BLaER1 treated with 17β-estradiol and CSF1 and Interleukin-3, amounts not matched to agents 10 nM and 100 nM (cell line): Measurements from ENCODE around the gene RNF125.

Experiments
- H3K27ac ChIP-seq, 11 experiments: shearing (Covaris generic); formaldehyde crosslinking; 2 replicates each; pipeline ENCODE4 v1.8.1; 2022
- H3K27me3 ChIP-seq, 11 experiments: shearing (Covaris generic); formaldehyde crosslinking; 2 replicates each; pipeline ENCODE4 v1.8.1; 2022
- H3K36me3 ChIP-seq, 11 experiments: shearing (Covaris generic); formaldehyde crosslinking; 2 replicates each; pipeline ENCODE4 v1.8.1; 2022
- H3K4me1 ChIP-seq, 10 experiments: shearing (Covaris generic); formaldehyde crosslinking; 2 replicates each; pipeline ENCODE4 v1.8.1; 2022
- H3K4me2 ChIP-seq, 11 experiments: shearing (Covaris generic); formaldehyde crosslinking; 2 replicates each; pipeline ENCODE4 v1.8.1; 2022
- H3K4me3 ChIP-seq, 10 experiments: shearing (Covaris generic); formaldehyde crosslinking; 2 replicates each; pipeline ENCODE4 v1.8.1; 2022
- H3K9ac ChIP-seq, 11 experiments: shearing (Covaris generic); formaldehyde crosslinking; 2 replicates each; pipeline ENCODE4 v1.8.1; 2022
- H3K9me3 ChIP-seq, 11 experiments: shearing (Covaris generic); formaldehyde crosslinking; replicated peaks in 1 of 11; 2 replicates each; pipeline ENCODE4 v1.8.1; 2022
- H4K20me1 ChIP-seq, 11 experiments: shearing (Covaris generic); formaldehyde crosslinking; 2 replicates each; pipeline ENCODE4 v1.8.1; 2022
- Cebpa-rat ChIP-seq, 11 experiments: shearing (Covaris generic); IDR thresholded peaks; 2 replicates each; pipeline ENCODE4 v1.8.1; 2022

RNF125 gene

DNA sequence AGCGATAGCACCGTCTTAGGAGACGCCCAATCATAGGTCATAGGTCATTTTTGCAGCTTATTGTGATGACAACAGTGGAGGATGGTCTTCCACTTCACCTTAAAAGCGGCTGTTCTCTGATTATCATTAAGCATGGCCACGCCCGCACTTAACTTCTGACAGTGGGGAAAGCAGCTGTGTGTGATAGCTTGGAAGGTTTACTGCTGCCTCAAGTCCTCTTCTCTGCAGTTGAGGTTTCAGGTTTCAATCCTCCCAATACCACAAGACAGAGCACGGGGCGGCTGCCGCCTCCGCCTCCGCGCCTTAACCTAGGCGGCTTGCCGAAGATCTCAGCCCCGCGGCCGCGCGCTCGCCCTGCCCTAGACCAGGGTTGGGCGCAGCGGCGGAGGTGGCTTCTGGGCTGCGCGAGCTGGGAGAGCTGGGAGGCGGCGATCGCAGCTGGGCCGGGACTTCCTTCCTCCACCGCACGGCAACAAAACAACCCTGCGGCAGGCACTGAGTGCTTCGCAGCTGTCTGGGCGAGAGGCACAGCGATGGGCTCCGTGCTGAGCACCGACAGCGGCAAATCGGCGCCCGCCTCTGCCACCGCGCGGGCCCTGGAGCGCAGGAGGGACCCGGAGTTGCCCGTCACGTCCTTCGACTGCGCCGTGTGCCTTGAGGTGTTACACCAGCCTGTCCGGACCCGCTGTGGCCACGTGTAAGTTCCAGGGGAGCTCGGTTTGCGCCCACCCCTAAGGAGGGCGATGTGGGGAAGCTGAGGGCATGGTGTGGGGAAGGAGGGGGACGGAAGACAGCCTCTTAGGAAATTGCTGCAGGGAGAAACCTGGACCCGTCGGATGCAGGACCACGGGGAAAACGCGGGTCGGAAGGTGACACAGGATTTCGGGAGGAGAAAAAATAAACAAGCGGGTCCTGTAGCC, at the start of gene RNF125:
Gene RNF125 (plus strand): TSS at position 495 of the 920 bp plus-strand sequence. CDS start 39 bp downstream, at position 534.
- Histone ChIP-seq H3K4me1 (peaks cover 39 to 55% (median 48%) of the 10 kb centered on the region in 10 experiments), H3K27me3 (no peaks in the 10 kb centered on the region), H3K9me3 (no peaks in the 10 kb centered on the region), H3K4me2 (peak within 1 kb of the TSS; percentile 79 to 92 (median 88)), H4K20me1 (peaks cover 4 to 42% (median 13%) of the 10 kb centered on the region in 11 experiments; a peak in 12 of 22 replicates), H3K36me3 (peaks cover 0 to 14% (median 8%) of the 10 kb centered on the region in 11 experiments; a peak in 15 of 22 replicates), H3K27ac (peak within 1 kb of the TSS; percentile 75 to 94 (median 88)), H3K9ac (peak within 1 kb of the TSS; percentile 83 to 94 (median 88)), H3K4me3 (peak within 1 kb of the TSS; percentile 69 to 91 (median 85))
- TF ChIP-seq Cebpa-rat (IDR thresholded peaks at IDR 0.05), result no peak

DNA sequence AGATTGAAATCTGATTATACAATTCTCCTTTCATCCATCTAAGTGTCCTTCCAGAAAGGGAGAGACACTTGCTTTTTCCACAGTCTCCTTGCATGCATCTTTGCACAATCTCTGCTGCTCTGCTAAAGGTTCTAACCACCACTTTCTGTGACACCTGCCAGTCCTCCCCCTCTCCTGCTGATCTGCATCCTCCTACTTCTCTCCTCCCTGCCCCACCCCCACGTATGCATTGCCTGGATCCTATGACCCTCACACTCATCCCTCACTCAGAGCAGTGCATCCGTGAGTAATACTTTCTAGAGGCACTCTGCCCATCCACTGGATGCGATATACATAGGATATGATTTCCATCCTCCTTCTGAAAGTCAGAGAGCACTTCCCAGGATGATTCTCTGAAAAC, 48.0 kb upstream of the RNF125 start:
- H3K9me3 ChIP-seq, result peaks cover 38 to 67% (median 47%) of the 10 kb centered on the region in 11 experiments
- H4K20me1 ChIP-seq, result no peaks in the 10 kb centered on the region
- H3K27me3 ChIP-seq, result no peaks in the 10 kb centered on the region
- no peak overlapping the region for H3K4me2 ChIP-seq
- no peak for TF ChIP-seq Cebpa-rat (IDR thresholded peaks at IDR 0.05)
- no peak overlapping the region for H3K4me3 ChIP-seq
- no peak overlapping the region for H3K9ac ChIP-seq
- peaks cover 0 to 4% (median 0%) of the 10 kb centered on the region in 11 experiments; a peak in 3 of 22 replicates for H3K36me3 ChIP-seq
- peaks cover 0 to 3% (median 0%) of the 10 kb centered on the region in 10 experiments; a peak in 5 of 20 replicates for H3K4me1 ChIP-seq
- H3K27ac ChIP-seq, result no peak overlapping the region

DNA sequence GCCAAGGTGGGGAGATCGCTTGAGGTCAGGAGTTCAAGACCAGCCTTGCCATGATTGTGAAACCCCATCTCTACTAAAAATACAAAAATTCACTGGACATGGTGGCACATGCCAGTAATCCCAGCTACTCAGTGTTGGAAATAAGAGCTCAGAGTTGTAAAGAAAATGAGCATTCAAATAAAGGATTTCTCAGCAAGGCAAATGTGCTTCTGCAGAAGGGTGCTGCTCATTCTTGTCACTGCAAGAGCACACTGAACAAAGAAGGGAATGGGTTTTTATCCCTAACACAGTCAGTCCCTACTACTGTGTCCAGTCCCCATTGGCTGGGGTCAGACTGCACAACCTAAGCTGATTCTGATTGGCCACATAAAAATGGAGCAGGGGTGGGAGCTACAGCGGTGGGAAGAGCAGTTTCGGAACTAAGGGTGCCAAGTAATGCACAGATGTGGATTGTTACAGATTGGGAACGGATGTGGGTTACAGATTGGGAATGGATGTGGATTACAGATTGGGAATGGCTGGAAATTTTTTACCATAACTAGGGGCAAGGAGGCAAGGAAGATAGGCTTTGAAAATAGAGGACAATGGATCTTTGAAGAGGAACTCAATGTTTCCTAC, 44.6 kb upstream of the RNF125 start:
- Histone ChIP-seq H3K9ac (no peak overlapping the region), H3K4me1 (no peaks in the 10 kb centered on the region), H3K36me3 (peaks cover 0 to 7% (median 0%) of the 10 kb centered on the region in 11 experiments; a peak in 4 of 22 replicates), H3K27me3 (no peaks in the 10 kb centered on the region), H3K9me3 (peaks cover 55 to 80% (median 67%) of the 10 kb centered on the region in 11 experiments), H4K20me1 (no peaks in the 10 kb centered on the region), H3K4me2 (no peak overlapping the region), H3K27ac (no peak overlapping the region), H3K4me3 (peak overlapping the region in 2 of 10 experiments; percentile 9 to 24; a peak in 1 of 20 replicates)
- TF ChIP-seq Cebpa-rat (IDR thresholded peaks at IDR 0.05), result no peak

DNA sequence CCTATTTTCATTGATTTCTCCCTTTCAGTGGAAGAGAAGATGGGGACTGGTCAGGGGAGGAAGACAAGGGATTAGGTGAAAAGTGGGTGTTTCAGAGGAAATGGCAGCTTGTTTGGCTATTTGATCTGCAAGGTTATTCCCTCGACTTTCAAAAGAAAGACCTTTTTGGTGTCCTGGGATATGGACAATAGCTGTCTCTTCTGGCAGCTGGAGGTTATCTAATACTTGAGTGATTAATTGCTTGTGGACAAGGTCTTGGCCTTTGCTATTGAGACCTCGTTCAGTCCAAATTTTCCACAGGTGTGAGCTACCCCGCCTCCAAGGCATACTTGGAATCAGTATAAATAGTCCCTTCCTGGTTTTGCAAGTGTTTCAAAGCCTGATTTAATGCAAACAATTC, 42.4 kb upstream of the RNF125 start:
- H3K27ac ChIP-seq, result no peak overlapping the region
- H3K4me2 ChIP-seq, result no peak overlapping the region
- no peak overlapping the region for H3K9ac ChIP-seq
- H3K36me3 ChIP-seq, result peaks cover 0 to 7% (median 0%) of the 10 kb centered on the region in 11 experiments; a peak in 4 of 22 replicates
- H3K27me3 ChIP-seq, result no peaks in the 10 kb centered on the region
- H3K4me1 ChIP-seq, result peaks cover 0 to 10% (median 0%) of the 10 kb centered on the region in 10 experiments; a peak in 2 of 20 replicates
- TF ChIP-seq Cebpa-rat (IDR thresholded peaks at IDR 0.05), result no peak
- peaks cover 64 to 86% (median 75%) of the 10 kb centered on the region in 11 experiments for H3K9me3 ChIP-seq
- no peaks in the 10 kb centered on the region for H4K20me1 ChIP-seq
- no peak overlapping the region for H3K4me3 ChIP-seq

DNA sequence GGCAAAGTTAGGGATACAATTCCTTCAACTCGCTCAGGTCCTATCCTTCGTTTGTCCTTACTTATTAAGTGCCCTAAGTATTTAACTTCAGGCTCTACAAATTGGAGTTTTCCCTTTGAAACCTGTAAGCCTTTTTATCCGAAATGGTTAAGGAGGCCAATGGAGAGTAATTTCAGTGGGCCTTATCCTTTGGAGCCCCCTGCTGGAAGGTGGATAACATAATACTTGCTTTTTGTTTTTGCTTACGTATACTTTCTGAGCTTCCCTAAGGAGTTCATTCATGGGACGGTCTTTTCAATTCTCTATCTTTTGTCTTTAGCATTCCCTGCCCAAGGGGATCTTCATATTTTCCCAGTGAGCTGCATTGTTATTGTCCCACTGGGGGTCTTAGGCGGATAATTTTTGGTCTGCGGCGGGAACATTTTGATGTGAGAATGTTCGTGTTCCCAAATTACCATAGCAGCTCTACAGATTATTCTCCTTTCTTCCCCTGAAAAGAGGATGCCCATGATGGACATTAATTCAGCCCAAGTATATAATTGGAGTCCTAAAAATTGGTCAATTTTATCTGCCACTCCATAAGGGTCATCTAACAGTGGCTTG, 41.3 kb upstream of the RNF125 start:
- H4K20me1 ChIP-seq, result no peaks in the 10 kb centered on the region
- no peak overlapping the region for H3K27ac ChIP-seq
- H3K9me3 ChIP-seq, result peaks cover 59 to 78% (median 69%) of the 10 kb centered on the region in 11 experiments
- H3K4me1 ChIP-seq, result peaks cover 0 to 10% (median 0%) of the 10 kb centered on the region in 10 experiments; a peak in 2 of 20 replicates
- H3K36me3 ChIP-seq, result peaks cover 0 to 7% (median 0%) of the 10 kb centered on the region in 11 experiments; a peak in 4 of 22 replicates
- no peak overlapping the region for H3K4me2 ChIP-seq
- no peak for TF ChIP-seq Cebpa-rat (IDR thresholded peaks at IDR 0.05)
- H3K9ac ChIP-seq, result no peak overlapping the region
- no peaks in the 10 kb centered on the region for H3K27me3 ChIP-seq
- no peak overlapping the region for H3K4me3 ChIP-seq

DNA sequence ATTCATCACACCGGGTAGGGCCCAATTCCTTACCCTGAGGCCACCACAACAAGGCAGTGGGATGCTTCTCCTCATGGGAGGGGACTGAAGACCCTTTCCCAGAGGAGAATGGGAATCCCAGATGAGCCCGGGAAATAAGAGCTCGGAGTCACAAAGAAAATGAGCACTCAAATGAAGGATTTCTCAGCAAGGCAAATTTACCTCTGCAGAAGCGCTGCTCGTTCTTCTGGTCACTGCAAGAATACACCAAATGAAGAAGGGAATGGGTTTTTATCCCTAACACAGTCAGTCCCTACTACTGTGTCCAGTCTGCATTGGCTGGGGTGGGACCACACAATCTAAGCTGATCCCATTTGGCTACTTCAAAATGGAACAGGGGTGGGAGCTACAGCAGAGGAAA, 40.0 kb upstream of the RNF125 start:
- no peak overlapping the region for H3K4me2 ChIP-seq
- TF ChIP-seq Cebpa-rat (IDR thresholded peaks at IDR 0.05), result no peak
- H3K9ac ChIP-seq, result no peak overlapping the region
- H3K36me3 ChIP-seq, result peaks cover 0 to 7% (median 0%) of the 10 kb centered on the region in 11 experiments; a peak in 4 of 22 replicates
- no peaks in the 10 kb centered on the region for H3K27me3 ChIP-seq
- H3K9me3 ChIP-seq, result peaks cover 46 to 65% (median 57%) of the 10 kb centered on the region in 11 experiments
- H3K4me3 ChIP-seq, result no peak overlapping the region; a peak in 1 of 20 replicates
- no peaks in the 10 kb centered on the region for H4K20me1 ChIP-seq
- no peak overlapping the region for H3K27ac ChIP-seq
- H3K4me1 ChIP-seq, result peaks cover 0 to 10% (median 0%) of the 10 kb centered on the region in 10 experiments; a peak in 2 of 20 replicates

DNA sequence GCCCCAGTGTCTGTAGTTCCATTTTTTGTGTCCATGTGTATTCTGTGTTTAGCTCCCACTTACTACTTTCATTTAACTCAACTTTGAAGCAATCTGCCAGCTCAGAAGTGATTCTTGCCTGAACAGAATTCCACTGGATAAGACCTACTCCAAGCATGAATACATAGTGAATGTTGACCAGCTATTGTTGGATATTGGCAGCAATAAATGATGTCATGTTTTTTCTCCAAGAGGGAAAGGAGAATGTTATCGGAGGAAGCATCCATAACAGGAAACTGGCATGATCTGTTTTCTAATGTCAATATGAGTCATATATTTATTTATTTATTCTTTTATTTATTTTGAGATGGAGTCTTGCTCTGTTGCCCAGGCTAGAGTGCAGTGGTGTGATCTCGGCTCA, 38.9 kb upstream of the RNF125 start:
- Histone ChIP-seq H3K4me3 (no peak overlapping the region), H3K36me3 (peaks cover 0 to 7% (median 0%) of the 10 kb centered on the region in 11 experiments; a peak in 2 of 22 replicates), H3K27ac (no peak overlapping the region), H3K9me3 (peaks cover 35 to 54% (median 46%) of the 10 kb centered on the region in 11 experiments), H3K27me3 (no peaks in the 10 kb centered on the region), H3K9ac (no peak overlapping the region), H4K20me1 (no peaks in the 10 kb centered on the region), H3K4me1 (peaks cover 0 to 10% (median 0%) of the 10 kb centered on the region in 10 experiments; a peak in 3 of 20 replicates), H3K4me2 (no peak overlapping the region)
- TF ChIP-seq Cebpa-rat (IDR thresholded peaks at IDR 0.05), result no peak

DNA sequence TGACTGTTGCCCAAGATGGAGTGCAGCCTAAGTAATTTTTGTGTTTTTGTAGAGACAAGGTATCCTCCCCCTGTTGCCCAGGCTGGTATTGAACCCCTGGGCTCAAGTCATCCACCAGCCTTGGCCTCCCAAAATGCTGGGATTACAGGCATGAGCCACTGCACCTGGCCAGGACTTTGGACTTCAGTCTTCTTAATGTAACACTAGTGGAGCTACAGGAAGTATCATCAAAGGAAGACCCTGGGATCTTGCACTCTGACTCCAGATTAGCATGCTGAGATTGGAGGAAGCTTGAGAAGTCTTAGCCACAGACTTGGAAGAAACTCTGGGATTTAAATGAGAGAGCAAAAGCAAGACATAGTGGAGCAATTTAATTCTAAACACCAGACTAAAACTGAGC, 37.8 kb upstream of the RNF125 start:
- peaks cover 26 to 48% (median 40%) of the 10 kb centered on the region in 11 experiments for H3K9me3 ChIP-seq

More for the DNA sequence above, 37.8 kb upstream of the RNF125 start:
- no peak for TF ChIP-seq Cebpa-rat (IDR thresholded peaks at IDR 0.05)
- H4K20me1 ChIP-seq, result no peaks in the 10 kb centered on the region
- H3K36me3 ChIP-seq, result peaks cover 0 to 7% (median 0%) of the 10 kb centered on the region in 11 experiments; a peak in 1 of 22 replicates
- no peak overlapping the region for H3K9ac ChIP-seq
- H3K27ac ChIP-seq, result no peak overlapping the region
- H3K4me1 ChIP-seq, result peaks cover 0 to 10% (median 0%) of the 10 kb centered on the region in 10 experiments; a peak in 3 of 20 replicates
- no peaks in the 10 kb centered on the region for H3K27me3 ChIP-seq
- H3K4me2 ChIP-seq, result no peak overlapping the region
- H3K4me3 ChIP-seq, result no peak overlapping the region
